ENCODE data around the gene PTGS2. TPM values are rescaled to one million over a fixed set of nuclear protein-coding genes. Genes with fewer than 3 reads are reported as not detected.

Gene PTGS2
- total and polyA plus RNA-seq, 9 of the 15 experiments (the other 6 are each of a cell fraction or from before 2014, with no cell fraction given) = 0.01 TPM; not detected in 8

- H3K9me1 ChIP-seq (ENCODE audit: control insufficient read depth, insufficient read depth, low read length) = no peaks in the 10 kb centered on the region
- H3K36me3 ChIP-seq (ENCODE audit: control insufficient read depth, insufficient read depth, low read length) = no peaks in the 10 kb centered on the region
- no TSS peak for BruUV-seq (replicated peaks)
- no peak for DNase-seq (ENCODE audit: extremely low read depth in 1 of 4, low spot score in 3 of 4)
- H3K27me3 ChIP-seq (ENCODE audit: control insufficient read depth in 2 of 2, insufficient read depth in 2 of 2, low read length in 2 of 2) = no peaks in the 10 kb centered on the region
- no peaks in the 10 kb centered on the region for H4K20me1 ChIP-seq (replicated peaks; ENCODE audit: control insufficient read depth, insufficient read depth, low read length)
- no peak for ATAC-seq
- H3K79me2 ChIP-seq (ENCODE audit: control insufficient read depth, insufficient read depth, low read length) = no peaks in the 10 kb centered on the region
- H3K9me3 ChIP-seq (replicated peaks; ENCODE audit: control insufficient read depth, insufficient read depth, low read depth, low read length) = no peaks in the 10 kb centered on the region
- no peak overlapping the region for H3K4me2 ChIP-seq (ENCODE audit: insufficient read depth, low read length)
- no peak overlapping the region for H3K9ac ChIP-seq (ENCODE audit: insufficient read depth in 1 of 2, low read depth in 2 of 2, low read length in 2 of 2)
- in situ Hi-C loops (cut with MboI) (no loop called here), intact Hi-C loops (cut with micrococcal nuclease) (no loop called here)
- 0% methylated on average over 2 of the region's 2 CpGs for WGBS (ENCODE audit: insufficient coverage, low coverage, missing lambda C conversion rate)
- no peak overlapping the region for H3K27ac ChIP-seq (ENCODE audit: extremely low read depth, low read depth, low read length)
- no peaks in the 10 kb centered on the region for H3K4me1 ChIP-seq (replicated peaks in 1 of 2; ENCODE audit: control insufficient read depth in 2 of 2, insufficient read depth in 2 of 2, low read length in 2 of 2)
- no peak overlapping the region for H3K4me3 ChIP-seq
- ChIA-PET CTCF (ENCODE audit: low intra/inter-chr PET ratio) (no interaction called here), POLR2A (no interaction called here)
- H2AFZ ChIP-seq (ENCODE audit: low read depth, low read length) = no peak overlapping the region
- FAIRE-seq = no peak
- TF ChIP-seq ZMIZ1 (IDR thresholded peaks at IDR 0.05; ENCODE audit: low read depth in 2 of 2, low read length in 2 of 2) (no peak), SRF (CRISPR knock-in tag; IDR thresholded peaks at IDR 0.05) (no peak), ERF (CRISPR knock-in tag; IDR thresholded peaks at IDR 0.05) (no peak), TCF7L2 (IDR thresholded peaks at IDR 0.05; ENCODE audit: low read depth, low read length) (no peak), PHTF2 (CRISPR knock-in tag; IDR thresholded peaks at IDR 0.05) (no peak), HIVEP1 (CRISPR knock-in tag; IDR thresholded peaks at IDR 0.05) (no peak), SNIP1 (IDR thresholded peaks at IDR 0.05; ENCODE audit: low read depth) (no peak), CUX1 (CRISPR knock-in tag; IDR thresholded peaks at IDR 0.05) (no peak), NCOA4 (IDR thresholded peaks at IDR 0.05; ENCODE audit: partially characterized antibody) (no peak), NR2F6 (CRISPR knock-in tag; IDR thresholded peaks at IDR 0.05) (no peak), SOX6 (IDR thresholded peaks at IDR 0.05) (no peak), ETS2 (tag; IDR thresholded peaks at IDR 0.05; ENCODE audit: borderline replicate concordance, poor library complexity, severe bottlenecking) (no peak), CHCHD3 (CRISPR knock-in tag; IDR thresholded peaks at IDR 0.05) (no peak), ETV5 (CRISPR knock-in tag; IDR thresholded peaks at IDR 0.05; ENCODE audit: low read depth) (no peak)
Observed at GRCh38 chr1:186670297-186671135, 9.7 kb downstream of the PTGS2 start.
